SH-SY5Y (cell line): ENCODE measurements around the gene PLA2G4D.

Experiments used
- GATA2 ChIP-seq: IDR thresholded peaks from 2 replicates; pipeline ENCODE4 v1.6.1; 2011; ENCODE audit warnings: mild to moderate bottlenecking, low read depth, low read length
- GATA3 ChIP-seq: IDR thresholded peaks from 2 replicates; pipeline ENCODE4 v1.6.1; 2011; ENCODE audit warnings: low read depth, mild to moderate bottlenecking, low read length, moderate library complexity

- no peak for TF ChIP-seq GATA3
- no peak for TF ChIP-seq GATA2
Measured at GRCh38 chr15:42121682-42122081, 27.3 kb upstream of the PLA2G4D start.
